ENCODE data around the gene TECPR2.

DNA sequence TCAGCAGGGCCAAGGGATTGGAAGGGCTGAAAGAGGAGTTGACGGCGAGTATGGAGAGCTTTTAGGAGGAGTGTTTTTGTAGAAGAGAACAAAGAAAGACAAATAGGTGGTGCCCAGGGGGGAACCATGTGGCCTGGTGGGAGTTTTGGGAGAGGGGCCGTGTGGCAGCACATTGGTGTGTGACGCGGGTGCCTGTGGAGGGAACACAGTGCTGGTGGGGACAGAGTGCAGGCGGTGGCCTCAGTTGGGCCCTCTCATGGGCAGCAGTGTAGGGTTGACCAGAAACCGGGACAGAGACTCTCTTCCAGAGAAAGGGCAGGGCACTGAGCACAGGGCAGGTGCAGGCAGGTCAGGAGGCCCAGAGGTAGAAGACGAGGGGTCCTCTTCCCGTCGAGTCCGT, 56.5 kb downstream of the TECPR2 start:
- TF ChIP-seq TCF12 (IDR thresholded peaks at IDR 0.05) (no peak), TCF12 (CRISPR knock-in tag; IDR thresholded peaks at IDR 0.05) (no peak), NCOA1 (CRISPR knock-in tag; IDR thresholded peaks at IDR 0.05) (no peak), SRF (IDR thresholded peaks at IDR 0.05; ENCODE audit: low read depth, low read length) (no peak), ZNF260 (CRISPR knock-in tag; IDR thresholded peaks at IDR 0.05; ENCODE audit: borderline replicate concordance, low read depth) (no peak), TSC22D2 (CRISPR knock-in tag; IDR thresholded peaks at IDR 0.05; ENCODE audit: borderline replicate concordance) (no peak), CC2D1A (CRISPR knock-in tag; IDR thresholded peaks at IDR 0.05) (no peak), JUN (CRISPR knock-in tag; IDR thresholded peaks at IDR 0.05) (no peak), CTCF (CRISPR knock-in tag; IDR thresholded peaks at IDR 0.05) (no peak), ETV5 (CRISPR knock-in tag; IDR thresholded peaks at IDR 0.05; ENCODE audit: borderline replicate concordance) (no peak), SMAD3 (CRISPR knock-in tag; IDR thresholded peaks at IDR 0.05) (no peak), MYNN (CRISPR knock-in tag; IDR thresholded peaks at IDR 0.05; ENCODE audit: low read depth) (no peak)
- TF ChIP-seq, protein P1, sequence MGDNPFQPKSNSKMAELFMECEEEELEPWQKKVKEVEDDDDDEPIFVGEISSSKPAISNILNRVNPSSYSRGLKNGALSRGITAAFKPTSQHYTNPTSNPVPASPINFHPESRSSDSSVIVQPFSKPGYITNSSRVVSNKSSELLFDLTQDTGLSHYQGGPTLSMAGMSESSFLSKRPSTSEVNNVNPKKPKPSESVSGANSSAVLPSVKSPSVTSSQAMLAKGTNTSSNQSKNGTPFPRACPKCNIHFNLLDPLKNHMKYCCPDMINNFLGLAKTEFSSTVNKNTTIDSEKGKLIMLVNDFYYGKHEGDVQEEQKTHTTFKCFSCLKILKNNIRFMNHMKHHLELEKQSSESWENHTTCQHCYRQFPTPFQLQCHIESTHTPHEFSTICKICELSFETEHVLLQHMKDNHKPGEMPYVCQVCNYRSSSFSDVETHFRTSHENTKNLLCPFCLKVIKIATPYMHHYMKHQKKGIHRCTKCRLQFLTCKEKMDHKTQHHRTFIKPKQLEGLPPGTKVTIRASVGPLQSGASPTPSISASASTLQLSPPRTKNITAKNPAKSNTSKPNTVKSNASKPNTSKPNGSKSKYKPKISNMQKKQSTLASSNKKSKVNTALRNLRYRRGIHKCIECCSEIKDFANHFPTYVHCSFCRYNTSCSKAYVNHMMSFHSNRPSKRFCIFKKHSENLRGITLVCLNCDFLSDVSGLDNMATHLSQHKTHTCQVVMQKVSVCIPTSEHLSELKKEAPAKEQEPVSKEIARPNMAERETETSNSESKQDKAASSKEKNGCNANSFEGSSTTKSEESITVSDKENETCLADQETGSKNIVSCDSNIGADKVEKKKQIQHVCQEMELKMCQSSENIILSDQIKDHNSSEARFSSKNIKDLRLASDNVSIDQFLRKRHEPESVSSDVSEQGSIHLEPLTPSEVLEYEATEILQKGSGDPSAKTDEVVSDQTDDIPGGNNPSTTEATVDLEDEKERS (CRISPR knock-in tag; IDR thresholded peaks at IDR 0.05) = no peak
- TF ChIP-seq, protein P2, sequence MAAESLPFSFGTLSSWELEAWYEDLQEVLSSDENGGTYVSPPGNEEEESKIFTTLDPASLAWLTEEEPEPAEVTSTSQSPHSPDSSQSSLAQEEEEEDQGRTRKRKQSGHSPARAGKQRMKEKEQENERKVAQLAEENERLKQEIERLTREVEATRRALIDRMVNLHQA (CRISPR knock-in tag; IDR thresholded peaks at IDR 0.05) = no peak
- TF ChIP-seq, protein P3, sequence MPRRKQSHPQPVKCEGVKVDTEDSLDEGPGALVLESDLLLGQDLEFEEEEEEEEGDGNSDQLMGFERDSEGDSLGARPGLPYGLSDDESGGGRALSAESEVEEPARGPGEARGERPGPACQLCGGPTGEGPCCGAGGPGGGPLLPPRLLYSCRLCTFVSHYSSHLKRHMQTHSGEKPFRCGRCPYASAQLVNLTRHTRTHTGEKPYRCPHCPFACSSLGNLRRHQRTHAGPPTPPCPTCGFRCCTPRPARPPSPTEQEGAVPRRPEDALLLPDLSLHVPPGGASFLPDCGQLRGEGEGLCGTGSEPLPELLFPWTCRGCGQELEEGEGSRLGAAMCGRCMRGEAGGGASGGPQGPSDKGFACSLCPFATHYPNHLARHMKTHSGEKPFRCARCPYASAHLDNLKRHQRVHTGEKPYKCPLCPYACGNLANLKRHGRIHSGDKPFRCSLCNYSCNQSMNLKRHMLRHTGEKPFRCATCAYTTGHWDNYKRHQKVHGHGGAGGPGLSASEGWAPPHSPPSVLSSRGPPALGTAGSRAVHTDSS (CRISPR knock-in tag; conservative IDR thresholded peaks at IDR 0.05) = no peak
